MM.1S (cell line): ENCODE data around the gene PAPPA.

Experiments
- DNase-seq: peaks from one replicate; pipeline ENCODE4 v3.0.0-alpha.2; 2015
- H2AFZ ChIP-seq: fragments of 300-600 bp; sonication (generic); 2 replicates; pipeline ENCODE4 v1.6.0; 2016; ENCODE audit warnings: antibody characterized with exemption, low read length
- H3F3A ChIP-seq: fragments of 300-600 bp; sonication (generic); 2 replicates; pipeline ENCODE4 v1.6.1; 2016; ENCODE audit warnings: mild to moderate bottlenecking, antibody characterized with exemption, low read length, moderate library complexity, mixed read lengths; ENCODE audit not compliant: insufficient read depth
- H3K27ac ChIP-seq: fragments of 300-600 bp; sonication (generic); 2 replicates; pipeline ENCODE4 v1.5.1; 2016; ENCODE audit warnings: mild to moderate bottlenecking, low read length
- H3K27me3 ChIP-seq: fragments of 300-600 bp; sonication (generic); replicated peaks from 2 replicates; pipeline ENCODE4 v1.6.0; 2016; ENCODE audit warnings: low read length; ENCODE audit not compliant: insufficient read depth
- H3K36me3 ChIP-seq: fragments of 300-600 bp; sonication (generic); replicated peaks from 2 replicates; pipeline ENCODE4 v1.6.1; 2016; ENCODE audit warnings: mild to moderate bottlenecking, low read length, mixed read lengths; ENCODE audit not compliant: insufficient read depth
- H3K4me1 ChIP-seq: fragments of 300-600 bp; sonication (generic); 2 replicates; pipeline ENCODE4 v1.6.1; 2016; ENCODE audit warnings: low read length, mixed read lengths
- H3K4me2 ChIP-seq: fragments of 300-600 bp; sonication (generic); 2 replicates; pipeline ENCODE4 v1.6.0; 2016; ENCODE audit warnings: low read depth, low read length
- H3K4me3 ChIP-seq: fragments of 300-600 bp; sonication (generic); 2 replicates; pipeline ENCODE4 v1.5.1; 2016; ENCODE audit warnings: low read length, mixed read lengths
- H3K79me2 ChIP-seq: fragments of 300-600 bp; sonication (generic); 2 replicates; pipeline ENCODE4 v1.6.1; 2016; ENCODE audit warnings: mixed run types, low read length, mixed read lengths
- H3K9ac ChIP-seq: fragments of 300-600 bp; sonication (generic); 2 replicates; pipeline ENCODE4 v1.6.1; 2016; ENCODE audit warnings: low read length, mixed read lengths
- H3K9me2 ChIP-seq: fragments of 300-600 bp; sonication (generic); replicated peaks from 2 replicates; pipeline ENCODE4 v1.6.1; 2016; ENCODE audit warnings: mild to moderate bottlenecking, low read length, mixed read lengths; ENCODE audit not compliant: insufficient read depth
- H3K9me3 ChIP-seq: fragments of 300-600 bp; sonication (generic); replicated peaks from 2 replicates; pipeline ENCODE4 v1.6.1; 2016; ENCODE audit warnings: mild to moderate bottlenecking, low read length, mixed read lengths; ENCODE audit not compliant: insufficient read depth
- H4K20me1 ChIP-seq: fragments of 300-600 bp; sonication (generic); 2 replicates; pipeline ENCODE4 v1.6.1; 2016; ENCODE audit warnings: mild to moderate bottlenecking, low read length, moderate library complexity, mixed read lengths; ENCODE audit not compliant: insufficient read depth
- EZH2 ChIP-seq: fragments of 300-600 bp; sonication (generic); optimal IDR thresholded peaks from 2 replicates; pipeline ENCODE3; 2017; ENCODE audit warnings: low read depth, mild to moderate bottlenecking, antibody characterized with exemption, low read length, mixed read lengths
- EZH2phosphoT487 ChIP-seq: fragments of 300-600 bp; sonication (generic); IDR thresholded peaks from 2 replicates; pipeline ENCODE4 v1.6.1; 2018; ENCODE audit warnings: antibody characterized with exemption, low read length
- TF ChIP-seq, protein P1 (sequence below): fragments of 300-600 bp; sonication (generic); IDR thresholded peaks from 2 replicates; pipeline ENCODE4 v1.5.1; 2016; ENCODE audit warnings: antibody characterized with exemption, low read length, mixed read lengths

The PAPPA gene

GRCh38 chr9:116423149-116423548, 269.6 kb downstream of the PAPPA start:
- no peak for TF ChIP-seq EZH2
- no peak for TF ChIP-seq EZH2phosphoT487
- TF ChIP-seq, protein P1, sequence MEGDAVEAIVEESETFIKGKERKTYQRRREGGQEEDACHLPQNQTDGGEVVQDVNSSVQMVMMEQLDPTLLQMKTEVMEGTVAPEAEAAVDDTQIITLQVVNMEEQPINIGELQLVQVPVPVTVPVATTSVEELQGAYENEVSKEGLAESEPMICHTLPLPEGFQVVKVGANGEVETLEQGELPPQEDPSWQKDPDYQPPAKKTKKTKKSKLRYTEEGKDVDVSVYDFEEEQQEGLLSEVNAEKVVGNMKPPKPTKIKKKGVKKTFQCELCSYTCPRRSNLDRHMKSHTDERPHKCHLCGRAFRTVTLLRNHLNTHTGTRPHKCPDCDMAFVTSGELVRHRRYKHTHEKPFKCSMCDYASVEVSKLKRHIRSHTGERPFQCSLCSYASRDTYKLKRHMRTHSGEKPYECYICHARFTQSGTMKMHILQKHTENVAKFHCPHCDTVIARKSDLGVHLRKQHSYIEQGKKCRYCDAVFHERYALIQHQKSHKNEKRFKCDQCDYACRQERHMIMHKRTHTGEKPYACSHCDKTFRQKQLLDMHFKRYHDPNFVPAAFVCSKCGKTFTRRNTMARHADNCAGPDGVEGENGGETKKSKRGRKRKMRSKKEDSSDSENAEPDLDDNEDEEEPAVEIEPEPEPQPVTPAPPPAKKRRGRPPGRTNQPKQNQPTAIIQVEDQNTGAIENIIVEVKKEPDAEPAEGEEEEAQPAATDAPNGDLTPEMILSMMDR, result no peak
- no peaks in the 10 kb centered on the region for H3K36me3 ChIP-seq
- H3K27me3 ChIP-seq, result no peaks in the 10 kb centered on the region
- H3K4me3 ChIP-seq, result no peak overlapping the region
- H2AFZ ChIP-seq, result no peak overlapping the region
- no peaks in the 10 kb centered on the region for H3K9me3 ChIP-seq
- no peak for DNase-seq
- H3K79me2 ChIP-seq, result no peaks in the 10 kb centered on the region
- no peak overlapping the region for H3K27ac ChIP-seq
- H4K20me1 ChIP-seq, result no peaks in the 10 kb centered on the region
- no peaks in the 10 kb centered on the region for H3K9me2 ChIP-seq
- no peak overlapping the region for H3K9ac ChIP-seq
- H3K4me1 ChIP-seq, result no peaks in the 10 kb centered on the region
- H3K4me2 ChIP-seq, result no peak overlapping the region
- no peaks in the 10 kb centered on the region for H3F3A ChIP-seq

DNA sequence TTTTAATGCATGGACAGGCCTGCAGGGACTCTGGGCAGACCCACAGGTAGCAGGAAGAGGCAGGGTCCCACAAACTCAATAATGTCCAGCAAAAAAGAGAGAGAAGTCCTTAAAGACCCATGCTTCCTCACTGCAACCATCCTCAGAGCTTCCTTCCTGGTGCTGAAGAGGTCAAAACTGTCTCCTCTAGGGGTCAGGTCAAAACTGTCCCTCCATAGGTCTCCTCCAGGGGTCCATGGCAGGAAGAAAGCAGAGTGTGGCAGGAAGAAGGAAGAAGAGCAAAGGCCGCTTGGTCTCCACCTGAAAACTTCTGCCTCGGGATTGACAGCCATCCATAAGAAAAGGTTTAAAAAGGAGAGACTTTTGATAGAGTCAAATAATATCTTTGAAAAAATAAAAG, 271.7 kb downstream of the PAPPA start:
- Histone ChIP-seq H3K36me3 (no peaks in the 10 kb centered on the region), H3K79me2 (no peaks in the 10 kb centered on the region), H4K20me1 (no peaks in the 10 kb centered on the region), H3K9me3 (no peaks in the 10 kb centered on the region), H3K4me1 (no peaks in the 10 kb centered on the region), H3K4me3 (no peak overlapping the region), H2AFZ (no peak overlapping the region), H3K4me2 (no peak overlapping the region), H3K9me2 (no peaks in the 10 kb centered on the region), H3F3A (no peaks in the 10 kb centered on the region), H3K27ac (no peak overlapping the region), H3K27me3 (no peaks in the 10 kb centered on the region), H3K9ac (no peak overlapping the region)
- no peak for DNase-seq
- TF ChIP-seq EZH2phosphoT487, result no peak
- TF ChIP-seq EZH2, result no peak

DNA sequence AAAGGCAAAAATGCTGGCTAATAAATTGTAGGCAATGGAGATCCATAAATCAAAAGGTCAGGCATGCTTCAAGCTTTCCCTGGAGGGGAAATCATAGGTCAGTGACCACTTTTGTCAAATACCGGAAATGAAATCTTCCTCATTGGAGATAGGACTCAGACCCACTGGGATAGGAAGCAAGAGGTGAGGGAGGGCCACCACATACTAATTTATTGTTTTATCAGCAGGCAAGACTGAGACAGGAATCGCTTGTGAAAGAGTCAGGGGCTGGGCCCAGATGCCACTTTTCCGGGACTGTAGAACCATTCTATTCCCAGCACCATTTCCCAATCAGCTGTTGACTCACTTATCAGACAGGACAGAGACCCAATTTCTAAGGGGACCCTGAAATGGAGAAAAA, 277.3 kb downstream of the PAPPA start:
- no peaks in the 10 kb centered on the region for H3K9me3 ChIP-seq
- no peak overlapping the region for H3K4me3 ChIP-seq
- H3K9ac ChIP-seq, result no peak overlapping the region
- no peaks in the 10 kb centered on the region for H3F3A ChIP-seq
- H3K4me1 ChIP-seq, result no peaks in the 10 kb centered on the region
- H3K36me3 ChIP-seq, result no peaks in the 10 kb centered on the region
- H2AFZ ChIP-seq, result no peak overlapping the region
- no peak for DNase-seq
- H3K9me2 ChIP-seq, result no peaks in the 10 kb centered on the region
- no peaks in the 10 kb centered on the region for H3K79me2 ChIP-seq
- no peaks in the 10 kb centered on the region for H3K27me3 ChIP-seq
- no peak overlapping the region for H3K4me2 ChIP-seq
- TF ChIP-seq EZH2, result no peak
- no peak for TF ChIP-seq EZH2phosphoT487
- TF ChIP-seq, protein P1, result no peak
- H4K20me1 ChIP-seq, result no peaks in the 10 kb centered on the region
- H3K27ac ChIP-seq, result no peak overlapping the region

- Histone ChIP-seq H3K27ac (no peak overlapping the region), H3K36me3 (no peaks in the 10 kb centered on the region), H3K9me3 (no peaks in the 10 kb centered on the region), H3K27me3 (no peaks in the 10 kb centered on the region), H3K4me1 (no peaks in the 10 kb centered on the region), H2AFZ (no peak overlapping the region), H3K9me2 (no peaks in the 10 kb centered on the region), H3F3A (no peaks in the 10 kb centered on the region), H3K79me2 (no peaks in the 10 kb centered on the region), H4K20me1 (no peaks in the 10 kb centered on the region), H3K9ac (no peak overlapping the region), H3K4me3 (no peak overlapping the region), H3K4me2 (no peak overlapping the region)
- no peak for DNase-seq
- TF ChIP-seq EZH2phosphoT487, result no peak
- TF ChIP-seq EZH2, result no peak
- TF ChIP-seq, protein P1, result no peak
Observed at GRCh38 chr9:116432051-116432450, 278.5 kb downstream of the PAPPA start.
